GM12878 (cell line): Measurements from ENCODE around the gene CLDN7. TPM values are rescaled to one million over a fixed set of nuclear protein-coding genes. Genes with fewer than 3 reads are reported as not detected.

Experiments
- ATAC-seq: fragments of 200-7000 bp; cut with Tn5 transposase; 3 replicates; pipeline ENCODE4 v1.9.1; 2020; ENCODE audit warnings: mild to moderate bottlenecking, moderate library complexity
- BruUV-seq: library from RNA; stranded (reverse); fragments of 400-500 nt; replicated peaks from 2 replicates; lab custom pipeline; 2021; lab: Mats Ljungman, UMichigan
- CTCF ChIA-PET: fragments of 300-600 bp; sonication (Branson Sonifier 250); formaldehyde crosslinking; extraction: SDS; loops from one replicate; lab custom pipeline; 2021; ENCODE audit warnings: inconsistent platforms; lab: Yijun Ruan, JAX
- POLR2A ChIA-PET: fragments of 350-600 bp; formaldehyde crosslinking; extraction: SDS; loops from one replicate; lab custom pipeline; 2021; ENCODE audit warnings: inconsistent platforms; lab: Charles Lee
- RAD21 ChIA-PET: fragments of 300-600 bp; sonication (Branson Sonifier 250); formaldehyde crosslinking; loops from one replicate; lab custom pipeline; 2023; ENCODE audit warnings: antibody characterized with exemption; ENCODE audit not compliant: unreplicated experiment; lab: Charles Lee
- SMC1A ChIA-PET: fragments of 300-600 bp; sonication (Branson Sonifier 250); formaldehyde crosslinking; loops from one replicate; lab custom pipeline; 2023; ENCODE audit not compliant: unreplicated experiment, uncharacterized antibody; lab: Charles Lee
- DNase-seq: peaks from one replicate; pipeline ENCODE4 v3.0.0-alpha.2; 2011; ENCODE audit warnings: low read depth, low spot score
- FAIRE-seq: peaks from 3 replicates; lab custom pipeline; 2011; peaks lifted over from hg19 to GRCh38; lab: Jason Lieb, UNC
- H2AFZ ChIP-seq: 2 replicates; pipeline ENCODE4 v1.6.0; 2011; ENCODE audit warnings: low read depth, low read length, control low read depth; ENCODE audit not compliant: control insufficient read depth
- H3K27ac ChIP-seq: 2 replicates; pipeline ENCODE4 v1.5.1; 2011; ENCODE audit warnings: control low read depth; ENCODE audit not compliant: control insufficient read depth, insufficient read depth
- H3K27me3 ChIP-seq, 2 experiments: replicated peaks in 1 of 2; 2 replicates each; pipeline versions ENCODE4 v1.6.0 to v1.6.1; 2011; ENCODE audit warnings: low read length in 1 of 2; ENCODE audit not compliant: control insufficient read depth in 2 of 2, insufficient read depth in 2 of 2
- H3K36me3 ChIP-seq, 2 experiments: 2 replicates each; pipeline ENCODE4 v1.5.1; 2011; ENCODE audit warnings: low read length in 1 of 2; ENCODE audit not compliant: control insufficient read depth in 2 of 2, insufficient read depth in 2 of 2
- H3K4me1 ChIP-seq: 2 replicates; pipeline ENCODE4 v1.6.1; 2011; ENCODE audit warnings: mild to moderate bottlenecking, low read length, moderate library complexity, mixed read lengths; ENCODE audit not compliant: control insufficient read depth, insufficient read depth
- H3K4me2 ChIP-seq: 2 replicates; pipeline ENCODE4 v1.6.0; 2011; ENCODE audit warnings: control low read depth; ENCODE audit not compliant: control insufficient read depth, insufficient read depth
- H3K4me3 ChIP-seq: fragments of 200-600 bp; sonication (generic); 2 replicates; pipeline ENCODE4 v1.5.1; 2016
- H3K79me2 ChIP-seq: 2 replicates; pipeline ENCODE4 v1.6.0; 2011; ENCODE audit warnings: low read length; ENCODE audit not compliant: control insufficient read depth, insufficient read depth
- H3K9ac ChIP-seq: 2 replicates; pipeline ENCODE4 v1.8.0; 2011; ENCODE audit warnings: low read length, control low read depth, mixed read lengths; ENCODE audit not compliant: control insufficient read depth, insufficient read depth
- H3K9me3 ChIP-seq: replicated peaks from 3 replicates; pipeline ENCODE4 v1.5.1; 2011; ENCODE audit warnings: mild to moderate bottlenecking, low read length; ENCODE audit not compliant: control insufficient read depth, insufficient read depth
- H4K20me1 ChIP-seq: 2 replicates; pipeline ENCODE4 v1.6.0; 2011; ENCODE audit not compliant: control insufficient read depth, insufficient read depth
- ATF7 ChIP-seq: fragments of 450-650 bp; IDR thresholded peaks from 2 replicates; pipeline ENCODE4 v1.6.1; 2016; ENCODE audit warnings: low read depth, mild to moderate bottlenecking
- IRF4 ChIP-seq: IDR thresholded peaks from 2 replicates; pipeline ENCODE4 v1.6.1; 2011; ENCODE audit warnings: low read depth, low read length
- LARP7 ChIP-seq: fragments of 450-650 bp; IDR thresholded peaks from 2 replicates; pipeline ENCODE4 v1.6.1; 2017; ENCODE audit warnings: mild to moderate bottlenecking
- NBN ChIP-seq: fragments of 450-650 bp; IDR thresholded peaks from 2 replicates; pipeline ENCODE4 v1.6.1; 2016
- NR2C2 ChIP-seq: IDR thresholded peaks from 2 replicates; pipeline ENCODE4 v1.6.1; 2011; ENCODE audit warnings: borderline replicate concordance, low read depth; ENCODE audit not compliant: control insufficient read depth, insufficient read length
- NR2F1 ChIP-seq: fragments of 450-650 bp; conservative IDR thresholded peaks from 2 replicates; pipeline ENCODE4 v1.6.1; 2017; ENCODE audit warnings: mild to moderate bottlenecking
- PAX8 ChIP-seq: fragments of 450-650 bp; IDR thresholded peaks from 2 replicates; pipeline ENCODE4 v1.6.1; 2017; ENCODE audit warnings: mild to moderate bottlenecking, moderate library complexity
- RAD51 ChIP-seq: fragments of 450-650 bp; IDR thresholded peaks from 2 replicates; pipeline ENCODE4 v1.6.1; 2016; ENCODE audit warnings: moderate library complexity, mild to moderate bottlenecking, inconsistent platforms
- RBBP5 ChIP-seq: fragments of 200-600 bp; sonication (generic); conservative IDR thresholded peaks from 2 replicates; pipeline ENCODE4 v1.6.1; 2016
- RELA ChIP-seq: fragments of 450-650 bp; IDR thresholded peaks from 2 replicates; pipeline ENCODE4 v1.8.0; 2014; ENCODE audit warnings: borderline replicate concordance; ENCODE audit not compliant: partially characterized antibody
- STAT3 ChIP-seq: IDR thresholded peaks from 2 replicates; pipeline ENCODE4 v1.6.1; 2011; ENCODE audit warnings: low read depth, low read length, improper control_type of control experiment
- ZNF384 ChIP-seq: IDR thresholded peaks from 2 replicates; pipeline ENCODE4 v1.6.1; 2012; ENCODE audit warnings: low read depth, mild to moderate bottlenecking, low read length, improper control_type of control experiment, borderline replicate concordance
- WGBS: methylation state at CpG from one replicate; pipeline ENCODE4 v1.1.6; 2016; ENCODE audit warnings: low lambda C conversion rate; ENCODE audit not compliant: insufficient replicate concordance, insufficient coverage; ENCODE audit errors: missing lambda C conversion rate; 5-methylcytosine and 5-hydroxymethylcytosine counted together
- in situ Hi-C: fragments of 300-500 bp; cut with MboI; formaldehyde crosslinking; loops from 9 replicates; pipeline ENCODE4 v1.14.3; 2018; ENCODE audit warnings: mixed read lengths
- intact Hi-C: fragments of 100-400 bp; cut with micrococcal nuclease; formaldehyde crosslinking; loops from one replicate; pipeline ENCODE4 v1.14.2; 2022; ENCODE audit not compliant: unreplicated experiment
- polyA plus RNA-seq, 11 experiments: library from polyadenylated mRNA; depleted of rRNA in 4 of 11; unstranded in 6 of 11; stranded (reverse) in 5 of 11; fragments of >200 nt; fragmentation: Nextera tagmentation in 4 of 11; fragmentation: Illumina TruSeq in 1 of 11; extraction: Ambion mirVana in 4 of 11; extraction: Trizol in 1 of 11; gene quantifications; 1 replicate in 1 of 11; 2 replicates in 10 of 11; pipeline versions ENCODE4 v1.2.1 to v1.2.3, GENCODE V29; 2011 to 2016; ENCODE audit warnings: inconsistent platforms in 2 of 11, missing spikeins in 2 of 11, low read depth in 1 of 11
- total RNA-seq, 4 experiments: library from RNA; depleted of rRNA in 3 of 4; stranded (reverse); fragments of >200 nt in 3 of 4; fragmentation: Illumina TruSeq in 1 of 4; extraction: Trizol in 1 of 4; gene quantifications; 2 replicates each; pipeline versions ENCODE4 v1.2.1 to v1.2.3, GENCODE V29; 2013 to 2021
- TF ChIP-seq, protein P1 (sequence below): fragments of 450-650 bp; IDR thresholded peaks from 2 replicates; pipeline ENCODE4 v1.6.1; 2018; ENCODE audit warnings: mild to moderate bottlenecking, low read depth, moderate library complexity; ENCODE audit not compliant: partially characterized antibody
- TF ChIP-seq, protein P2 (sequence below): fragments of 450-650 bp; IDR thresholded peaks from 2 replicates; pipeline ENCODE4 v1.6.1; 2017; ENCODE audit warnings: low read depth, mild to moderate bottlenecking, moderate library complexity
- TF ChIP-seq, protein P3 (sequence below): IDR thresholded peaks from 2 replicates; pipeline ENCODE4 v1.6.1; 2011; ENCODE audit warnings: borderline replicate concordance, low read depth, mild to moderate bottlenecking, moderate library complexity, low read length; ENCODE audit not compliant: insufficient read depth, poor library complexity, severe bottlenecking

The CLDN7 gene
- total and polyA plus RNA-seq, 10 of the 15 experiments (the other 5 are each of a cell fraction or from before 2014, with no cell fraction given): 0.19 to 1.3 (median 0.36) TPM; not detected in 5

DNA sequence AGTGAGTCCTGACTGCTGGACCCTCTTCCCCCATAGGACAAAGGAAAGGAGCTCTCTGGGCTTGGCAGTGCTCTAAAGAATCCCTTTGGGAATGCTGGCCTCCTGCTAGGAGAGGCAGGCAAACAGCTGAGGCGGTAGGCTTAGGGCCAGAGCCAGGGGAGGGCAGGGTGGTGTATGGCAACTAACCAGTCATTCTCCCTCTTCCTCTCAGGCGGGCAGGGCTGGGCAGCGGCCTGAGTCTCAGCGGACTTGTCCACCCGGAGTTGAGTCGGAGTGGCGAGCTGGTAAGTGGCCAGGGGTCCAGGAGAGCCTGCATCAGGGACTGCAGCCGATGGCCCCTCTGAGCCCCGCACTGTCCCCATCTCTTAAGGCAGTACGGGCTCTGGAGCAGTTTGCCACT lies 38.2 kb downstream of the CLDN7 start:
- POLR2A ChIA-PET: interaction anchor here (1.2 to 5.9 kb wide), 2 partner anchors 10 to 17 kb away, joined by 3 to 60 read pairs; partner anchors contain the start of gene DVL2
- RAD21 ChIA-PET: no interaction called here
- DNase-seq (no peak), ATAC-seq (no peak), FAIRE-seq (no peak)
- Histone ChIP-seq H3K4me1 (peaks cover 3% of the 10 kb centered on the region), H3K36me3 (peaks cover 20 to 25% of the 10 kb centered on the region in 2 experiments), H3K27ac (no peak overlapping the region), H3K9ac (no peak overlapping the region), H3K79me2 (peaks cover 14% of the 10 kb centered on the region), H3K27me3 (no peaks in the 10 kb centered on the region), H3K4me2 (no peak overlapping the region), H3K4me3 (no peak overlapping the region), H2AFZ (no peak overlapping the region), H4K20me1 (no peaks in the 10 kb centered on the region), H3K9me3 (no peaks in the 10 kb centered on the region)
- BruUV-seq: no TSS peak
- CTCF ChIA-PET: no interaction called here
- in situ Hi-C loops: no loop called here
- 86% methylated on average over 10 of the region's 10 CpGs for WGBS
- intact Hi-C loops: no loop called here
- SMC1A ChIA-PET: no interaction called here
- TF ChIP-seq, protein P1, sequence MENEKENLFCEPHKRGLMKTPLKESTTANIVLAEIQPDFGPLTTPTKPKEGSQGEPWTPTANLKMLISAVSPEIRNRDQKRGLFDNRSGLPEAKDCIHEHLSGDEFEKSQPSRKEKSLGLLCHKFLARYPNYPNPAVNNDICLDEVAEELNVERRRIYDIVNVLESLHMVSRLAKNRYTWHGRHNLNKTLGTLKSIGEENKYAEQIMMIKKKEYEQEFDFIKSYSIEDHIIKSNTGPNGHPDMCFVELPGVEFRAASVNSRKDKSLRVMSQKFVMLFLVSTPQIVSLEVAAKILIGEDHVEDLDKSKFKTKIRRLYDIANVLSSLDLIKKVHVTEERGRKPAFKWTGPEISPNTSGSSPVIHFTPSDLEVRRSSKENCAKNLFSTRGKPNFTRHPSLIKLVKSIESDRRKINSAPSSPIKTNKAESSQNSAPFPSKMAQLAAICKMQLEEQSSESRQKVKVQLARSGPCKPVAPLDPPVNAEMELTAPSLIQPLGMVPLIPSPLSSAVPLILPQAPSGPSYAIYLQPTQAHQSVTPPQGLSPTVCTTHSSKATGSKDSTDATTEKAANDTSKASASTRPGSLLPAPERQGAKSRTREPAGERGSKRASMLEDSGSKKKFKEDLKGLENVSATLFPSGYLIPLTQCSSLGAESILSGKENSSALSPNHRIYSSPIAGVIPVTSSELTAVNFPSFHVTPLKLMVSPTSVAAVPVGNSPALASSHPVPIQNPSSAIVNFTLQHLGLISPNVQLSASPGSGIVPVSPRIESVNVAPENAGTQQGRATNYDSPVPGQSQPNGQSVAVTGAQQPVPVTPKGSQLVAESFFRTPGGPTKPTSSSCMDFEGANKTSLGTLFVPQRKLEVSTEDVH: no peak
- no peak for TF ChIP-seq IRF4
- TF ChIP-seq, protein P2, sequence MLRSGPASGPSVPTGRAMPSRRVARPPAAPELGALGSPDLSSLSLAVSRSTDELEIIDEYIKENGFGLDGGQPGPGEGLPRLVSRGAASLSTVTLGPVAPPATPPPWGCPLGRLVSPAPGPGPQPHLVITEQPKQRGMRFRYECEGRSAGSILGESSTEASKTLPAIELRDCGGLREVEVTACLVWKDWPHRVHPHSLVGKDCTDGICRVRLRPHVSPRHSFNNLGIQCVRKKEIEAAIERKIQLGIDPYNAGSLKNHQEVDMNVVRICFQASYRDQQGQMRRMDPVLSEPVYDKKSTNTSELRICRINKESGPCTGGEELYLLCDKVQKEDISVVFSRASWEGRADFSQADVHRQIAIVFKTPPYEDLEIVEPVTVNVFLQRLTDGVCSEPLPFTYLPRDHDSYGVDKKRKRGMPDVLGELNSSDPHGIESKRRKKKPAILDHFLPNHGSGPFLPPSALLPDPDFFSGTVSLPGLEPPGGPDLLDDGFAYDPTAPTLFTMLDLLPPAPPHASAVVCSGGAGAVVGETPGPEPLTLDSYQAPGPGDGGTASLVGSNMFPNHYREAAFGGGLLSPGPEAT: no peak
- TF ChIP-seq LARP7: no peak
- TF ChIP-seq NR2C2: no peak
- TF ChIP-seq, protein P3, sequence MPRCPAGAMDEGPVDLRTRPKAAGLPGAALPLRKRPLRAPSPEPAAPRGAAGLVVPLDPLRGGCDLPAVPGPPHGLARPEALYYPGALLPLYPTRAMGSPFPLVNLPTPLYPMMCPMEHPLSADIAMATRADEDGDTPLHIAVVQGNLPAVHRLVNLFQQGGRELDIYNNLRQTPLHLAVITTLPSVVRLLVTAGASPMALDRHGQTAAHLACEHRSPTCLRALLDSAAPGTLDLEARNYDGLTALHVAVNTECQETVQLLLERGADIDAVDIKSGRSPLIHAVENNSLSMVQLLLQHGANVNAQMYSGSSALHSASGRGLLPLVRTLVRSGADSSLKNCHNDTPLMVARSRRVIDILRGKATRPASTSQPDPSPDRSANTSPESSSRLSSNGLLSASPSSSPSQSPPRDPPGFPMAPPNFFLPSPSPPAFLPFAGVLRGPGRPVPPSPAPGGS: no peak
- no peak for TF ChIP-seq ZNF384
- no peak for TF ChIP-seq PAX8
- TF ChIP-seq ATF7: no peak
- TF ChIP-seq NR2F1: no peak
- TF ChIP-seq RBBP5: no peak
- no peak for TF ChIP-seq NBN
- no peak for TF ChIP-seq RELA
- TF ChIP-seq RAD51: no peak
- TF ChIP-seq STAT3: no peak
